GM21717 (cell line): ENCODE measurements around the gene MYO3B.
"Not testable (repeated sequence)": the region's sequence is repeated elsewhere in the genome, so short reads cannot be mapped to it uniquely, and the experiment has no call there.

Experiments used
- ATAC-seq: cut with Tn5 transposase; IDR thresholded peaks from one replicate; pipeline ENCODE4 v1.9.1; 2021; ENCODE audit warnings: mild to moderate bottlenecking, moderate library complexity; ENCODE audit not compliant: unreplicated experiment

MYO3B gene

GRCh38 chr2:170408461-170409163 is 230.7 kb downstream of the MYO3B start:
- ATAC-seq: no peak

- ATAC-seq: no peak
Observed at GRCh38 chr2:170409164-170409535, 231.2 kb downstream of the MYO3B start.

- no peak for ATAC-seq
Observed at GRCh38 chr2:170411660-170412059, 233.7 kb downstream of the MYO3B start.

GRCh38 chr2:170420961-170421687 is 243.2 kb downstream of the MYO3B start:
- ATAC-seq: no peak

GRCh38 chr2:170423919-170424318 is 246.0 kb downstream of the MYO3B start:
- no peak for ATAC-seq

- ATAC-seq: no peak
Observed at GRCh38 chr2:170425281-170425751, 247.4 kb downstream of the MYO3B start.

- no peak for ATAC-seq
Observed at GRCh38 chr2:170428868-170429267, 250.9 kb downstream of the MYO3B start.

- ATAC-seq: no peak
Observed at GRCh38 chr2:170432823-170433222, 254.9 kb downstream of the MYO3B start.

GRCh38 chr2:170433448-170433847 is 255.5 kb downstream of the MYO3B start:
- no peak for ATAC-seq

- not testable (repeated sequence) for ATAC-seq
Observed at GRCh38 chr2:170434396-170434795, 256.4 kb downstream of the MYO3B start.

- ATAC-seq: no peak
Observed at GRCh38 chr2:170434900-170435621, 257.1 kb downstream of the MYO3B start.

GRCh38 chr2:170436077-170436943 is 258.4 kb downstream of the MYO3B start:
- no peak for ATAC-seq

GRCh38 chr2:170446078-170446477 is 268.1 kb downstream of the MYO3B start:
- ATAC-seq: no peak

GRCh38 chr2:170449034-170449433 is 271.1 kb downstream of the MYO3B start:
- ATAC-seq: no peak

GRCh38 chr2:170454471-170455372 is 276.8 kb downstream of the MYO3B start:
- no peak for ATAC-seq

- ATAC-seq: no peak
Observed at GRCh38 chr2:170455617-170456426, 277.9 kb downstream of the MYO3B start.

- no peak for ATAC-seq
Observed at GRCh38 chr2:170456914-170457313, 279.0 kb downstream of the MYO3B start.

GRCh38 chr2:170457742-170458141 is 279.8 kb downstream of the MYO3B start:
- ATAC-seq: no peak

- no peak for ATAC-seq
Observed at GRCh38 chr2:170461889-170462288, 283.9 kb downstream of the MYO3B start.
